Glutamatergic neuron (in vitro differentiated cells): Measurements from ENCODE around the gene USH2A. TPM values are rescaled to one million over a fixed set of nuclear protein-coding genes. Genes with fewer than 3 reads are reported as not detected.

Source experiments
- DNase-seq: peaks from one replicate; pipeline ENCODE4 v3.0.0; 2022
- H3K27ac Mint-ChIP-seq: one replicate; pipeline ENCODE4 v1.8.0; 2020; ENCODE audit warnings: mild to moderate bottlenecking, mixed read lengths, inconsistent platforms; ENCODE audit not compliant: unreplicated experiment
- H3K27me3 Mint-ChIP-seq: one replicate; pipeline ENCODE4 v1.8.0; 2020; ENCODE audit warnings: mild to moderate bottlenecking, moderate library complexity, mixed read lengths, inconsistent platforms; ENCODE audit not compliant: unreplicated experiment
- H3K36me3 Mint-ChIP-seq: one replicate; pipeline ENCODE4 v1.8.0; 2020; ENCODE audit warnings: mild to moderate bottlenecking, mixed read lengths, inconsistent platforms; ENCODE audit not compliant: unreplicated experiment
- H3K4me1 Mint-ChIP-seq: one replicate; pipeline ENCODE4 v1.8.0; 2020; ENCODE audit warnings: mild to moderate bottlenecking, low read depth, mixed read lengths, inconsistent platforms; ENCODE audit not compliant: unreplicated experiment
- H3K4me3 Mint-ChIP-seq: one replicate; pipeline ENCODE4 v1.8.0; 2020; ENCODE audit warnings: mild to moderate bottlenecking, mixed read lengths, inconsistent platforms; ENCODE audit not compliant: unreplicated experiment
- H3K9me3 Mint-ChIP-seq: one replicate; pipeline ENCODE4 v1.8.0; 2020; ENCODE audit warnings: mild to moderate bottlenecking, moderate library complexity, mixed read lengths, inconsistent platforms; ENCODE audit not compliant: unreplicated experiment
- CTCF ChIP-seq: fragments of 200-600 bp; sonication (generic); IDR thresholded peaks from one replicate; pipeline ENCODE4 v1.5.0; 2021; ENCODE audit not compliant: partially characterized antibody, unreplicated experiment
- total RNA-seq: library from RNA; stranded (reverse); fragmentation: NEBNext Ultra II Directional; extraction: Animal tissue kit (Norgen Biotek cat#: 25700); gene quantifications from one replicate; pipeline ENCODE4 v1.2.1, GENCODE V29; 2021; ENCODE audit not compliant: unreplicated experiment

The USH2A gene
- total RNA-seq, 1 donor from 2014 or later = not detected

GRCh38 chr1:215971793-215972441 is 451.3 kb downstream of the USH2A start:
- Mint-ChIP-seq H3K27me3 (no peaks in the 10 kb centered on the region), H3K4me1 (no peaks in the 10 kb centered on the region), H3K27ac (no peak overlapping the region), H3K4me3 (no peak overlapping the region), H3K9me3 (peaks cover 2% of the 10 kb centered on the region), H3K36me3 (no peaks in the 10 kb centered on the region)
- DNase-seq = no peak
- TF ChIP-seq CTCF = no peak

GRCh38 chr1:215970406-215970805 is 452.8 kb downstream of the USH2A start:
- TF ChIP-seq CTCF = no peak
- Mint-ChIP-seq H3K4me1 (no peaks in the 10 kb centered on the region), H3K27ac (no peak overlapping the region), H3K4me3 (no peak overlapping the region), H3K27me3 (no peaks in the 10 kb centered on the region), H3K36me3 (no peaks in the 10 kb centered on the region), H3K9me3 (no peaks in the 10 kb centered on the region)
- no peak for DNase-seq

GRCh38 chr1:215963621-215964020 is 459.6 kb downstream of the USH2A start:
- H3K27ac Mint-ChIP-seq = no peak overlapping the region
- no peaks in the 10 kb centered on the region for H3K9me3 Mint-ChIP-seq
- no peak for TF ChIP-seq CTCF
- no peaks in the 10 kb centered on the region for H3K4me1 Mint-ChIP-seq
- DNase-seq = no peak
- no peak overlapping the region for H3K4me3 Mint-ChIP-seq
- H3K36me3 Mint-ChIP-seq = no peaks in the 10 kb centered on the region
- H3K27me3 Mint-ChIP-seq = no peaks in the 10 kb centered on the region

- Mint-ChIP-seq H3K9me3 (no peaks in the 10 kb centered on the region), H3K4me3 (no peak overlapping the region), H3K36me3 (no peaks in the 10 kb centered on the region), H3K27ac (no peak overlapping the region), H3K4me1 (no peaks in the 10 kb centered on the region), H3K27me3 (no peaks in the 10 kb centered on the region)
- no peak for DNase-seq
- TF ChIP-seq CTCF = no peak
These were observed 460.2 kb downstream of the USH2A start for GRCh38 chr1:215963040-215963439.

- no peak for TF ChIP-seq CTCF
- no peaks in the 10 kb centered on the region for H3K4me1 Mint-ChIP-seq
- no peaks in the 10 kb centered on the region for H3K27me3 Mint-ChIP-seq
These were observed 464.4 kb downstream of the USH2A start for GRCh38 chr1:215958841-215959240.

More at GRCh38 chr1:215958841-215959240, 464.4 kb downstream of the USH2A start:
- DNase-seq = no peak
- Mint-ChIP-seq H3K27ac (no peak overlapping the region), H3K4me3 (no peak overlapping the region), H3K9me3 (no peaks in the 10 kb centered on the region), H3K36me3 (no peaks in the 10 kb centered on the region)
